Measurements from ENCODE around the gene ZNF646. TPM values are rescaled to one million over a fixed set of nuclear protein-coding genes. Genes with fewer than 3 reads are reported as not detected.

ZNF646 gene
- total and polyA plus RNA-seq, 8 donors, result 3.9 to 12.6 (median 7.0) TPM

DNA sequence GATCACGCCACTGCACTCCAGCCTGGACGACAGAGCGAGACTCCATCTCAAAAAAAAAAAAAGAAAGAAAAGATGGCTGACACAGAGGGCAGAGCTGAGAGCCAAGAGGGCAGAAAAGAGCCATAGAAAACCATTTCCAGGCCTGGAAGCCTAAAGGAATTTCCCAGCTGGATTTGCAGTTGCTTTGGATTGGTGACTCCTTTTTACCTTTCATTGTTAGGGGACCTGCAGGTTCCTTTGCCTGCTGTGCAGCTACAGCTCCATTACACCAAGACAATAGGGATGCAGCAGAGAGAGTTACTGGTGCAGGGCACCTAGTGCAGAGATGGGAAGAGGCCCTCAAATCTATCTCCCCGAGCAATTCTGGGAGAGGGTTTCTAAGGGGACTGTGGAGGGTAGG is 18.6 kb upstream of the ZNF646 start:
- Histone ChIP-seq H3K27me3 (no peaks in the 10 kb centered on the region), H3K27ac (no peak overlapping the region), H3K36me3 (no peaks in the 10 kb centered on the region), H3K4me3 (no peak overlapping the region), H3K9me3 (no peaks in the 10 kb centered on the region), H3K4me1 (no peaks in the 10 kb centered on the region)
- intact Hi-C loops (cut with DNase I), result no loop called here
- no peak for ATAC-seq
- 82 to 86% methylated on average over 4 of the region's 4 CpGs for WGBS, 2 donors
- TF ChIP-seq, protein P1, sequence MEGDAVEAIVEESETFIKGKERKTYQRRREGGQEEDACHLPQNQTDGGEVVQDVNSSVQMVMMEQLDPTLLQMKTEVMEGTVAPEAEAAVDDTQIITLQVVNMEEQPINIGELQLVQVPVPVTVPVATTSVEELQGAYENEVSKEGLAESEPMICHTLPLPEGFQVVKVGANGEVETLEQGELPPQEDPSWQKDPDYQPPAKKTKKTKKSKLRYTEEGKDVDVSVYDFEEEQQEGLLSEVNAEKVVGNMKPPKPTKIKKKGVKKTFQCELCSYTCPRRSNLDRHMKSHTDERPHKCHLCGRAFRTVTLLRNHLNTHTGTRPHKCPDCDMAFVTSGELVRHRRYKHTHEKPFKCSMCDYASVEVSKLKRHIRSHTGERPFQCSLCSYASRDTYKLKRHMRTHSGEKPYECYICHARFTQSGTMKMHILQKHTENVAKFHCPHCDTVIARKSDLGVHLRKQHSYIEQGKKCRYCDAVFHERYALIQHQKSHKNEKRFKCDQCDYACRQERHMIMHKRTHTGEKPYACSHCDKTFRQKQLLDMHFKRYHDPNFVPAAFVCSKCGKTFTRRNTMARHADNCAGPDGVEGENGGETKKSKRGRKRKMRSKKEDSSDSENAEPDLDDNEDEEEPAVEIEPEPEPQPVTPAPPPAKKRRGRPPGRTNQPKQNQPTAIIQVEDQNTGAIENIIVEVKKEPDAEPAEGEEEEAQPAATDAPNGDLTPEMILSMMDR (IDR thresholded peaks at IDR 0.05), result no peak
- no peak for DNase-seq
- no peak for FAIRE-seq

DNA sequence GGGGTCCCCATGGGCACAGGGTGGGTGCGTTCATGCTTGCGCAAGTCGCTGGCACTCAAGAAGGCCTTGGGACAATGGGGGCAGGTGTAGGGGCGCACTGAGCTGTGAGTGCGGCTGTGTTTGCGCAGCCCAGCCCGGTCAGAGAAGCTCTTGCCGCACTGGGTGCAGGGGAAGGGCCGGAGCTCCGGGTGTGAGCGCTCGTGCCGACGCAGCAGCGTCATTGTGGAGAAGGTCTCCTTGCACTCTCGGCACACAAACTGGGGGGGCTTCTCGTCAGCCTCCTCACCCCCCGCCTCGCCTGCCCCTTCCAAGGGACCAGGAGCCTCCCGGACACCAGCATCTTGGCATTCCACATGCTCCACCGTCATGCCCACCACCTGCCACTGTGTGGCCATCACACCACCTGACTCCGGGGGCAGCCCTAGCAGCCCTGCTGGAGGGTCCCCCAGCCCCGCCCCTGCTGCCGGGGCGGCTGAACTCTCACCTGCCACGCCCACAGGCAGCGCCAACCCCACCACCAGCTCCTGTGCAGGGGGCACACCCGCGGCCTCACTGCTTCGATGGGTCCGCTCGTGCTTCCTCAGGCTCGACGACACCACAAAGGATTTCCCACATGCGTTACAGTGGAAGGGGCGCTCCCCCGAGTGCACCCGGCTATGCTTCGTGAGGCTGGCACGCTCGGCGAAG is 13.0 kb upstream of the ZNF646 start:
- no peak for ATAC-seq
- Histone ChIP-seq H3K4me3 (no peak overlapping the region), H3K9me3 (no peaks in the 10 kb centered on the region), H3K36me3 (peaks cover 0 to 10% (median 2%) of the 10 kb centered on the region in 3 donors), H3K27me3 (no peaks in the 10 kb centered on the region), H3K27ac (no peak overlapping the region), H3K4me1 (no peaks in the 10 kb centered on the region)
- TF ChIP-seq, protein P1 (IDR thresholded peaks at IDR 0.05), result no peak
- WGBS, 2 donors, result 93 to 95% methylated on average over 41 to 42 of the region's 42 CpGs
- peak in 1 of 6 donors; percentile 67 for DNase-seq
- no peak for FAIRE-seq
- intact Hi-C loops (cut with DNase I), result no loop called here

DNA sequence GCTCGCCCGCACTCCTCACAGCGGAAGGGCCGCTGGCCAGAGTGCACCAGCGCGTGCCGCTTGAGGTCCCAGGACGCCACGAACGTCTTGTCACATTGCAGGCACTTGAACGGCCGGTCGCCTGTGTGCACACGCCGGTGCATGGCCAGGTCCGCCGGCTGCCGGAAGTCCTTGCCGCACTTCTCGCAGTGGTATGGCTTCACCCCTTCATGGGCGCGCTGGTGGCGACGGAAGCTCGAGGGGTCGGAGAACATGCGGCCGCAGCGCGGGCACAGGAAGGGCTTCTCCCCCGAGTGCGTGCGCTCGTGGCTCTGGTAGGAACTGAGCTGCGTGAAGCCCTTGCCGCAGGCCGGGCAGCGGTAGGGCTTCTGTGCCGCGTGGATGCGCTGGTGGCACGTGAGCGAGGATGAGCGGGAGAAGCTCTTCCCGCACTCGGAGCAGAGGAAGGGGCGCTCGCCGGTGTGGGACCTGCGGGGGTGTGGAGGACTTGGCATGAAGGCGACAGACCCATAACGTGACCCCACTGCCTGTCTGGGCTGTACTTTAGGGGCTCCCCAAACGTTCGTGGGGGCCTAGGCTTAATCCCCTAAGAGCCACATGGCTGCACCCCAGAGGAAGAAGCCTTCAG is 12.3 kb upstream of the ZNF646 start:
- intact Hi-C loops (cut with DNase I), result no loop called here
- no peak overlapping the region for H3K27ac ChIP-seq
- ATAC-seq, result no peak
- no peaks in the 10 kb centered on the region for H3K27me3 ChIP-seq
- no peaks in the 10 kb centered on the region for H3K9me3 ChIP-seq
- H3K4me3 ChIP-seq, result no peak overlapping the region
- no peaks in the 10 kb centered on the region for H3K4me1 ChIP-seq
- peak in 1 of 6 donors; percentile 63 for DNase-seq
- peaks cover 0 to 10% (median 2%) of the 10 kb centered on the region in 3 donors for H3K36me3 ChIP-seq
- FAIRE-seq, result no peak
- TF ChIP-seq, protein P1 (IDR thresholded peaks at IDR 0.05), result no peak
- WGBS, 2 donors, result 94 to 96% methylated on average over 53 to 54 of the region's 54 CpGs

DNA sequence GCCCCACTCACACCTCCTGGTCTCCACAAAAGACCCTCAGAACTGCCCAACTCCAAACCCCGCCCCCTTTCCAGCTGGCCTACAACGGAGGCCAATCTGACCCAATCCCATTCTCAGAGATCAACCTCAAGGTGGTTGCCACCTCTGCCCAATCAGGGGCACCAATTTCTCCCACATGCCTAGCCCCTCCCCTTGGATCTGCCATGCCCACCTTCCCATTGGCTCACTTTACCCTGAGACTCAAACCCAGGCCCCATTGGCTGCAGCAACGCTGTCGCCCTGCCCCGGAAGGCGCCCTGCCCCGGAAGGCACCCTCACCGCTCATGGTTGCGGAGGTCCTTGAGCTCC is 10.8 kb upstream of the ZNF646 start:
- H3K27ac ChIP-seq, result no peak overlapping the region
- H3K27me3 ChIP-seq, result no peaks in the 10 kb centered on the region
- peaks cover 0 to 10% (median 2%) of the 10 kb centered on the region in 3 donors for H3K36me3 ChIP-seq
- DNase-seq, result no peak
- no peak for ATAC-seq
- no peaks in the 10 kb centered on the region for H3K9me3 ChIP-seq
- intact Hi-C loops (cut with DNase I), result no loop called here
- no peak overlapping the region for H3K4me3 ChIP-seq
- no peak for FAIRE-seq
- TF ChIP-seq, protein P1 (IDR thresholded peaks at IDR 0.05), result no peak
- H3K4me1 ChIP-seq, result no peaks in the 10 kb centered on the region
- 93% methylated on average over 9 of the region's 9 CpGs for WGBS, 2 donors
